Renal pelvis (tissue), 12 donors: ENCODE data around the gene NPAS3. TPM values are rescaled to one million over a fixed set of nuclear protein-coding genes. Genes with fewer than 3 reads are reported as not detected.
A peak's percentile ranks its signal among the peaks of the same experiment; 100 is the strongest.

Source experiments
- DNase-seq: peaks from one replicate; pipeline ENCODE4 v3.0.0-alpha.2; 2013
- long read RNA-seq, 16 experiments: transcript quantifications; one replicate each; lab custom pipeline, GENCODE V29; 2026
- polyA plus RNA-seq, 3 donors: library from polyadenylated mRNA; unstranded; fragments of 120-200 nt; gene quantifications; one replicate each; pipeline ENCODE4 v1.2.1, GENCODE V29; 2013; ENCODE audit not compliant: insufficient read length in 3 of 3

NPAS3 gene
- polyA plus RNA-seq = 1 to 10 TPM; 8.7 to 9.6 (median 9.0) TPM
- long read RNA-seq, donor 1 = 0 reads
- long read RNA-seq, donor 2 = 0 reads
- long read RNA-seq, donor 3 = 0 reads
- long read RNA-seq, donor 4 = 0 reads
- long read RNA-seq, donor 5 = 0 reads
- long read RNA-seq, donor 6 = 0 reads
- long read RNA-seq, donor 7, partial matches to known transcripts = 0 of 1 reads
- long read RNA-seq, donor 7, other reads (novel, unspliced or antisense) = 0 of 1 reads
- long read RNA-seq, donor 8 = 0 reads
- long read RNA-seq, donor 9 = 0 reads
- long read RNA-seq, donor 10 = 0 reads
- long read RNA-seq, donor 11 = 0 reads
- long read RNA-seq, donor 12 = 0 reads
- long read RNA-seq, donor 13 = 0 reads
- long read RNA-seq, donor 14 = 0 reads
- long read RNA-seq, donor 15 = 0 reads
- long read RNA-seq, donor 16, partial matches to known transcripts = 0 of 1 reads
- long read RNA-seq, donor 16, other reads (novel, unspliced or antisense) = 0 of 1 reads

GRCh38 chr14:32938719-32939253 is at the start of gene NPAS3:
NPAS3 (plus strand) TSS chr14:32938879.
- DNase-seq = no peak

GRCh38 chr14:32896979-32897697 is 41.5 kb upstream of the NPAS3 start:
- DNase-seq = peak; percentile 52

DNA sequence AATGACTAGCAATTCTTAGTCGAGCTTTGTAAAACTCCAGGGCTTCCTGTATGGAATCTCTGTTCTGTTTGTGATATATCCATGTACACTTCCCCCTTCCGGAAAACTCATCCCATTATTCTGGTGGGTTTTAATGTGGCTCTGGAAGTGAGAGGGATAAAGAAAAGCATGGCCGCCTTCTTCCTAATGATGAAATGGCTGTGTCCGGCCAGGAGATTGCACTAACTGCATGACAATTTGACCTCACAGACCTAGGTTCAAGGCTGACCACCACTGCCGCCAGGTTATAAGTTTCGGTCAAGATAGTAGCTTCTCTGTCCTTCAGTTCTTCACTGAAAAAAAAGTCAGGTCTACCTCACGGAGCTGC is 41.0 kb upstream of the NPAS3 start:
- DNase-seq = no peak

DNA sequence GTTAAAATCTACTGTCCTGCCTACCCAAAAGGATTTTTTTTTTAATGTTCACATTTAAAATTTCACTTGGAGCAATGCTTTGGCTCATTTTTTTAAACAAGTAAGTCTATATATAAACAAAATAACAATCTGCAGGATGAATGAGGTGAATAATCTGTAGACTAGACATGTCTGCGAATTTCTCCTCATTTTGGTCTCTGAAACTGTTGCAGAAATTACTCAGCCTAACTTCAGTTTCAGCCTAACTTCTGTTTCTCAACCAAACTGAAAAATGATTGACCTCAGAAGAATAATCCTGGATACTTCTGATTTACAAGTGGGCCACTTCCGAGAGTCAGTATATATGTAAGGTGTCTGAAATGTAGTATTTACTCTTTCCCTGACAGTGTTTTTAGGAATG is 39.8 kb upstream of the NPAS3 start:
- no peak for DNase-seq

DNA sequence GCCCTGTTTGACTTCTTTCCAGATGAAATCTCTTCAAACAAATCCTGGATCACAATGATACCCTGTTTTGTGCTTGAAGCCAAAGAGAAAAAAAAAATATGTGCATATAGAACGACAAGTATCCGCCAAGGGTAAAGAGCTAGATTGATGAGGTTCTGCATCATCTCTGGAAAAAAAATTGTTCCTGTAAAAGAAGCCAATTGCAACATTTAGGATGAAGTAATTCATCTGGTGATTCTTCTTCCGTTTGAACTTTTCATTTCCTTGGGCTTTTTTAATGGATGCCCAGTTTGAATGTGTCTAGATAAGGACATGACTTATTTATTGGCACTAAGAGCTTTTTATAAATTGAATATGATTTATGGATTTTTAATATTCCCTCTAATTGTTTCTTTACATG is 38.1 kb upstream of the NPAS3 start:
- no peak for DNase-seq

DNA sequence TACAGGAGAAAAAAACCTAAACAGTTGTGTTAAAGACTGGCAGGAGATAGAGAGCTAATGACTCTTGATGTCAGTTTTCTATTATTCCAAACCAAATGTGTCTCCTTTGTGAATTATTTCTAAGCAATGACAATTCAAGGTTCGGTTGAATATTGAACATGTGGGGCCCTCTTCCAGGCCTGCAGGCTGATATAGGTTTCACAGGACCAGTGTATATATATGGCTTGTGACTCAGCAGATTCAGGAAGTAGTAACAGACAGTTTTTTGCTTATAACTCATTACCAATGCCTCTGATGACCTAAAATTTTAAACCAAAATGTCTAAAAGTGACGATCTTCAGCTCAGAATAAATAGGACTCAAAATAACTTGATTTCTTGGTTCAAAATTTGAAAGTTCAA is 33.7 kb upstream of the NPAS3 start:
- DNase-seq = no peak

- DNase-seq = no peak
These were observed 32.0 kb upstream of the NPAS3 start for GRCh38 chr14:32906672-32907071.

- no peak for DNase-seq
These were observed 30.2 kb upstream of the NPAS3 start for GRCh38 chr14:32908196-32909084.

DNA sequence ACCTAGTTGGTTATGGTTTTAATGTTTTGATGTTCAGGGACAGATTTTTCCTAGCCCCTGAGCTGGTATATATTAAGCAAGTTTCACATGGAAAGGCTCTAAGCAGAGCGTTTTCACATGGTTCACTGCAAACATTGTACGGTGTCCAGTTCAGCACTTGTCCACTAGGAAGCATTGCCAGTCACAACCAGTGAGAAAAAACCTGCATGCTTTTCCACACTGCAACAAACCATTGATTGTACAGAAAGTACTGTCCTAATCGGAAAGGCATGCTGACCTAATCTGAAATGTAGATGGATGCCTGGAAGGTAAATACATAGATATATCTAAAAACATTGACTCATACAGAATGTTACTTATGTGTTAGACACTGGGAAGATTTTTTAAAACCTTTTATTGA is 25.0 kb upstream of the NPAS3 start:
- no peak for DNase-seq

- no peak for DNase-seq
These were observed 24.3 kb upstream of the NPAS3 start for GRCh38 chr14:32914391-32914790.

DNA sequence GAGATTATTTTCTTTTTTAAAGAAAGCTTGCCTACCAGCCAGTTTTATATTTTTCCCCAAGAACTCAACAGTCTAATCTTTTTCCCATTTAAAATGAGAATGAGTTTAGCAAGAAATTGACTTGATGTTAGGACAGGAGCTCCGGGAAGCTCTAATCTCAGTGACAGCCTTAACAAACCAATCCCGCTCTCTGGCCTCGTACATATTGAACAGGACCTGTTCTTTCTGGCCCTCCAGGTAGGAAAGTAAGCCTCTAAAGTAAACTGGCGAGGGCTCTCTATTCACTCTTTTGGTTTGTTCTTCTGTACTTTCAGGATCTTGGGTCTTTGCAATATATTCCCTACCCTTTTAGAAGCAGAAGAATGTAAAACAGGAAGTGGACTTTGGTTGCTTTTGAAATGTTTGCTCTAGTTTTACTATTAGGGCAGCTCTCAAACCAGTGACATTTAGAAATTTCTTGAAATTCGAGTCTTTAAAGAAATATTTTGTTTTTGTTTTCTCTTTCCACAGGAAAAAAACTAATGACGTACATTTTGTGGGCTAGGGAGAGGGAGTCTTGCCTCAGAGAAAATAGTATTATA is 17.9 kb upstream of the NPAS3 start:
- no peak for DNase-seq

- no peak for DNase-seq
These were observed 13.2 kb upstream of the NPAS3 start for GRCh38 chr14:32925439-32925838.

- no peak for DNase-seq
These were observed 6.3 kb upstream of the NPAS3 start for GRCh38 chr14:32932302-32932913.

DNA sequence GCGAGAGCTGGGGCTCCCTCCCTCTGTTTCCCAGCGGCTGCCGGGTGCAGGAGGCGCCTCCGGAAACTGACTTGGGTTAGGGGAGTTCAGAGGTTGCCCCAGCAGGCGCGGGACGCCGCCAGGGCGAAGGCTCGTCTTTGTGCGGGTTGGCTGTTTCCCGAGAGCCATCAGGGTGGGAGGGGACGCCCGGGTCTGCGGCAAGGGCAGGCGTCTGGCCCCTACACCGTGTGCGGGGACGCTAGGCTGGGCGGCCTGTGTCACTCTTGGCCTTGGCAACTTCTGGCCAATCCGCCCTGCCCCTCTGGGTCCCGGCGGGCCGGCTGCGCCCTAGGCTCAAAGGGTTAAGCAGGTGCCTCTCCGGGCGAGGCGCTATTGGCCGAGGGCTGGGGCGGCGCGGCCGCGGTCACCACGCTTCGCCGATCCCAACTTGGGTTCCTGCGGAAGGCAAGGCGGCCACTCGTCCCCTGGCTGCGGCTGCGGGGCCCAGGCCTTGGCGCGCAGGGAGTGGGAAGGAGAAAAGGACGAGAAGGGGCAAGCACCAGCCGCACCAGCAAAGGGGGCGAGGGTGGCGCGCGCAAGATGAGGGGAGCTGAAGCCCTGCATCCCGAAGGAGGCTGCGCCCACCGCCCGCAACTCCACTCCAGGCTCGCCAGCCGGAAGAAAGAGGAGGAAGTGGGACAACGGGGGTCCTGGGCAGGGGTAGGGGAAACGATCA is 5.6 kb upstream of the NPAS3 start:
- no peak for DNase-seq

DNA sequence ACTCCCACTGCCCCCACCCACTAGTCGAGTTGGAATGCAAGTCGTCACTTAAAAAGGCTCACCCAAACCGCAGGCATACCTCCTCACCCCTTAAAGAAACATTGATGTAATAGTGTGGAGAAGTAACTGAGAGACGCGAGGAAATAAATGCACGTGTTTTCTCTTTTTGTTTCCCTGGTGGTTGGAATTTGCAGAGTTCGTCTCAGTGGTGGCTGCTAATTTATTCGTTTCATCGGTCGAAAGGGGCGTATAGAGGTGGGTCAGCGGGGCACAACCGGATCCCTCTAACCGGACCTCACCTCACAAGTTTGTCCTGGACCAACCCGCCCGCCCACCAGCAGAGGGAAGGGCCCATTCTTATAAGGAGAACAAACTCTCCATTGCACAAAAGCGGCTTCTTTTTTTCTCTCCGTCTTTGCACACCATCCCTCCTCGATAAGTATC is 5.0 kb upstream of the NPAS3 start:
- DNase-seq = no peak

GRCh38 chr14:32934073-32934880 is 4.4 kb upstream of the NPAS3 start:
- no peak for DNase-seq

DNA sequence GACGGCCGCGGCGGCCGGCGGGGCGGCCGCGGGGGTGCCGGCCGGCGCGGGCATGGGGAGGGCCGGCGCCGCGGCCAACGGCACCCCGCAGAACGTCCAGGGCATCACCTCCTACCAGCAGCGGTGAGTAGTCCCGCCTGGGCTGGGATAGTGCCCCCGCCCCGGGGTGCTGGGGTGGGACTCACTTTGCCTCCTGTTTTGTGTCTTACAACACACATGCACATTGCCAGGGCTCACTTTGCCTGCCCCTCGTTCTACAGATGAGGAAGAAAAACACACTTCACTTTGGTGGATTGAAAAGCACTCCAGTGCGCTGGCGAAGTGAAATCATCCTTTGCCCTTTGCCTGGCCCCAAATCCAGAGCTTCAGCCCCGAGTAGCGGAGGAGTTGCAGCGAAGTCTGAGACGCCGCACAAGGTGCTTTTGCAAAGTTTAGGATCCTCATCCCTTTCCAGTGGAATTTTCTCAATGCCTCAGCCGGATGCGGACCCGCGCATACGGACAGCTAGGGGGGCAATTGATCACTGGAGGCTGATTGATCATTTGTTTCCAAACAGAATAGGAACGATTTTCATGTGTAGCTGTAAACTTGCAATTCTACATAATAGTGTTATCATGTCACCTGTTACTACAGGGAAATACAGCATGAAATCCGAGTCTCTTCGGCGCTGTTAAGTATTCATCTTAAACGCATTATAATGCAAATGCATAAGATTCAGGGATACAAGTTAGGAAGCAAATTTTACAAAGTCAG is 3.6 kb upstream of the NPAS3 start:
- DNase-seq = no peak

DNA sequence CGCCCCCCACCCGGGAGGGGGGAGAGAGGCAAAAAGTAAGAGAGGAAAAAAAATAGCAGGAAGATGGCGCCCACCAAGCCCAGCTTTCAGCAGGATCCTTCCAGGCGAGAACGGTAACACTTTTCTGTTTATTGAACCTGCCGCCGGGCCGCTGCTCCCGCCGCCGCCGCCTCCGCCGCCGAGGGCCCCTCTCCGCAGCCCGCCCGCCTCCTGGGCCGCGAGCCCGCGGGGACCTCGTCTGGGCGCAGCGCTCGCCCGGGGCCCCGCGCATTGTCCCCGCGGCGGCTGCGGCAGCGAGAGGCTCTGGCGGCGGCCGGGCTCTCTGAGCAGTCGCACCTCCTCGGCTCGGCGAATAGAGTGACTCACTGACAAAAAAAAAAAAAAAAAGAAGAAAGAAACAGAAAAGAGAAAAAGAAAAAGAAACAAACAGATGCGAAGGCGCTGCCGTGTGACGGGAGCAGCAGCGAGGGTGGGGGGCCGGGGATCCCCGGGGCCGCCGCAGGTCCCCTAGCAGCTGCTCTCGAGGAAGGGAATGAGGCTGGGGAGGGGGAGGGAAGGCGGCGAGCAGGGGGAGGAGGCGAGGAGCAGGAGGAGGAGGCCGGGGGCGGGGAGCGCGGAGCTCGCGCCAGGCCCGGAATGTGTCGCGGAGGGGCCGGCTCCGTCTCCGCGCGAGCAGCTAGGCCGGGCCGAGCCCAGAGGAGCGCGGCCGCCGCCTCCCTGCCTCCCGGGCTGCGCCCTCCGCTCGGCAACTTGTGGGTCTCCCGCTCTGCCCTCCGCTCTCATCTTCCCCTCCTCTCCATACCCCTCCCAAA is 781 bp downstream of the NPAS3 start:
- DNase-seq = peak; percentile 82
